ENCODE data around the gene ACOX3.
"Not testable (repeated sequence)": the region's sequence is repeated elsewhere in the genome, so short reads cannot be mapped to it uniquely, and the experiment has no call there.

ACOX3 gene

GRCh38 chr4:8431553-8431952 is 9.0 kb downstream of the ACOX3 start:
- DNase-seq = no peak

- DNase-seq = peak; percentile 44
These were observed 12.0 kb downstream of the ACOX3 start for GRCh38 chr4:8428288-8429097.

- no peak for DNase-seq
These were observed 12.7 kb downstream of the ACOX3 start for GRCh38 chr4:8427761-8428287.

- DNase-seq = no peak
These were observed 13.3 kb downstream of the ACOX3 start for GRCh38 chr4:8427262-8427661.

DNA sequence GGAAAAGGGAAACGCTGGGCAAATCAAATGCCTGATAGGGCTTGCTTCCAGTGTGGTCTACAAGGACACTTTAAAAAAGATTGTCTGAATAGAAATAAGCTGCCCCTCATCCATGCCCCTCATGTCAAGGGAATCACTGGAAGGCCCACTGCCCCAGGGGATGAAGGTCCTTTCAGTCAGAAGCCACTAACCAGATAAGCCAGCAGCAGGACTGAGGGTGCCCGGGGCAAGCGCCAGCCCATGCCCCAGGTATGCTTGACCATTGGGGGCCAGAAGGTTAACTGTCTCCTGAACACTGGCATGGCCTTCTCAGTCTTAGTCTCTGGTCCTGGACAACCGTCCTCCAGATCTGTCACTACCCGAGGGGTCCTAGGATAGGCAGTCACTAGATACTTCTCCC is 17.7 kb downstream of the ACOX3 start:
- no peak for DNase-seq

DNA sequence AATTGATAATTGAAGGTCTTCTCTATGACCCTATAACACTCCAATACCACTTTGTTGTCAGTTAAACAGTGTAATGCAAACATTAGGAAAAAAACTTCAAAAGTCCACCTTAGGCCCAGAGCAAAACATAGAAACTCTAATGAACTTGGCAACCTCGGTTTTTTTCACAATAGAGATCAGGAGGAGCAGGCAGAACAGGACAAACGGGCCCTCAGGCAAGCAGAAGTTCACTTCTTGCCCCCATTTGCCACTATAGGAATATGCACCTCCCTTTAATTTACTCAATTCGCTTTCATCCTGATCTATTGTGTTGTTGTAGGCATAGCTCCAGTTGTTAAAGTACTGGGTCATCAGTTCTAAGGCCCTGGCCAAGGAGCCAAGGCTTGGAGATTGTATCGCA is 18.2 kb downstream of the ACOX3 start:
- DNase-seq = no peak

DNA sequence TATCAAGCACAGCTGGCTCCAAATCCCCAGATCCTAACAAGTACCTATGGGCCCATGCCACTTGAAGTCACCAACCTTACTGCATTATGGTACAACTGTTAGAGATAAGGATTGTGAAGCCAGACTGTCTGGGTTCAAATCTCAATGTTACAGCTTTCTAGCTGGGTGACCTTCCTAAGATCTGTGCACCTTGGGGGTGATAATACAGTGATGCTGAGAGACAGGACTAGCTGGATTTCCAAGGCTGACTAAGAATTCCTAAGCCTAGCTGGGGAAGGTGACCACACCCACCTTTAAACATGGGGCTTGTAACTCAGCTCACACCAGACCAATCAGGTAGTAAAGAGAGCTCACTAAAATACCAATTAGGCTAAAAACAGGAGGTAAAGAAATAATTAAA is 20.4 kb downstream of the ACOX3 start:
- not testable (repeated sequence) for DNase-seq

DNA sequence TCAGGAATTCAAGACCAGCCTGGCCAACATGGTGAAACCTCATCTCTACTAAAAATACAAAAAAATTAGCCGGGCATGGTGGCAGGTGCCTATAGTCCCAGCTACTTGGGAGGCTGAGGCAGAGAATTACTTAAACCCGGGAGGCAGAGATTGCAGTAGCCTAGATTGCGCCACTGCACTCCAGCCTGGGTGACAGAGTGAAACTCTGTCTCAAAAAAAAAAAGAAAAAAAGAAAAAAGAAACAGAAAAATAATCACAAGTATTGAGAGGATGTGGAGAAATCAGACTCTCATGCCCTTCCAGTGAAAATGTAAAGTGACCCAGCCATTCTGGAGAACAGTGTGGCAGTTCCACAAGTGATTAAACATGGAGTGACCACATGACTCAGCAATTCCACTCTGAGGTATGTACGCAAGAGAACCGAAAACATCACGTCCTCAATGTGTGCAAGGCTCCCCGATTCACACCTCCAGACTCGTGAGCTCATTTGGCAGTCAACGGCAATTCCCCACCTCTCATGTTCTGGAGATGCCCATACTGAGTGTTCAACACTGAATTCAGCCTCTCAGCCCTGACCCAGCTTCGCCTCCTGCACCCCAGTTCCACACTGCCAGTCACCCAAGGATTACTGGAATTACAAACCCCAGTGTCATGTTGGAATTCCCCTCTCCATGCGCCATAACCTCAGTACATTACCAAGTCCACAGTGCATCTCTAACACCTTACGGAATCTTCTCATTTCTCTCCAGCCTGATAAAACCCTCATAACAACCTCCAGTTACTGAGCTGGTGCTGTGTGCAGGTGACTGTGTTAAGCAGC is 21.1 kb downstream of the ACOX3 start:
- DNase-seq = no peak

GRCh38 chr4:8417071-8417614 is 23.4 kb downstream of the ACOX3 start:
- no peak for DNase-seq

GRCh38 chr4:8414377-8414776 is 26.1 kb downstream of the ACOX3 start:
- DNase-seq = no peak

- no peak for DNase-seq
These were observed 28.2 kb downstream of the ACOX3 start for GRCh38 chr4:8412288-8412687.

- no peak for DNase-seq
These were observed 29.0 kb downstream of the ACOX3 start for GRCh38 chr4:8411351-8412180.

GRCh38 chr4:8410641-8411271 is 29.8 kb downstream of the ACOX3 start:
- DNase-seq = peak; percentile 59

- DNase-seq = no peak
These were observed 30.4 kb downstream of the ACOX3 start for GRCh38 chr4:8410066-8410625.

DNA sequence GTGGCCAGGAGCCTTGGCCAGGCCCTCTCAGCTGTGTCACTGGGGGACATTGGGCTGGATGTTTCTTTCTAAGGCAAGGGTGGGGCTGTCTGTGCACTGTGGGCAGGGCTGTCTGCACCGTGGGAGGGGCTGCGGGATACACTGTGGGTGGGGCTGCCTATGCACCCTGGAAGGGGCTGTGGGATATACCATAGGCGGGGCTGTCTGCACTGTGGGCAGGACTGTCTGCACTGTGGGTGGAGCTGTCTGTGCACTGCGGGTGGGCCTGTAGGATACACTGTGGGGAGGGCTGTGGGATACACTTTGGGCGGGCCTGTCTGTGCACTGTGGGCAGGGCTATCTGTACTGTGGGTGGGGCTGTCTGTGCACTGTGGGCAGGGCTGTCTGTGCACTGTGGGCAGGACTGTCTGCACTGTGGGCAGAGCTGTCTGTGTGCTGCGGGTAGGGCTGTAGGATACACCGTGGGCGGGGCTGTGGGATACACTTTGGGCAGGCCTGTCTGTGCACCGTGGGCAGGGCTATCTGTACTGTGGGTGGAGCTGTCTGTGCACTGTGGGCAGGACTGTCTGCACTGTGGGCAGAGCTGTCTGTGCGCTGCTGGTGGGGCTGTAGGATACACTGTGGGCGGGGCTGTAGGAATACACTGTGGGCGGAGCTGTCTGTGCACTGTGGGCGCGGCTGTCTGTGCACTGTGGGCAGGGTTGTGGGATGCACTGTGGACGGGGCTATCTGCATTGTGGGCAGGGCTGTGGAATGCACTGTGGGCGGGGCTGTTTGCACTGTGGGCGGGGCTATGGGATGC is 31.1 kb downstream of the ACOX3 start:
- no peak for DNase-seq

DNA sequence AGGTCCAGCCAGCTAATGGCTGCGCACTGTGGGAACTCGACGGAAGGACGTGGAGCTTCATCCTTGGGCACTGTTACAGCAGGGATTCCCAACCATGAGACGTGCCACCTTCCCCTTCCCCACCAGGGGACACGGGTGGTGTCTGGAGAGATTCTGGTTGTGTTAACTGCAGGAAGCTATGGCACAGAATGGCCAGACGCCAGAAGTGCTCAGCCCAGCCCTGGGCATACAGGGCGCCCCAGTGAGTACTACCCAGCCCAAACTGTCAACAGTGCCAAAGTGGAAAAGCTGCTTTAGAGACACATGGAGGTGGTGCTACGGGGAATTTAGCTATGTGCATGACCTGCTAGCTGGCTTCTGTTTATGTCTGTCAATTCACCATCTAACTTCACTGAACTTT is 32.8 kb downstream of the ACOX3 start:
- no peak for DNase-seq

DNA sequence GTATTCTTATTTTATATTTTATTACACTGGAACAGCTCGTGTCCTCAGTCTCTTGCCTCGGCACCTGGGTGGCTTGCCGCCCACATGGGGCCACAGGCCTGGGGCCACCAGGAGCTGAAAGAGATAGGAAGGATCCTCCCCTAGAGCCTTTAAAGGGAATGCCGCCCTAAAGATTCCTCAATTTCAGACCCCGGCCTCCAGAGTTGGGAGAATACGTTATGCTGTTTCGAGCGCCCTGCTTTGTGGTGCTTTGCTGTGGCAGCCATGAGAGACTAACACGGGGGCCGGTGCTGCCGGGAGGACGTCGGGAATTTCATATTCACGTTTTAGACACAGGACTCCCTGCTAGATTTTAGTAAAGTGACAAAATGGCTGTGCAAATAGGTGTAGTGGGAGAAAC is 33.2 kb downstream of the ACOX3 start:
- no peak for DNase-seq

GRCh38 chr4:8406887-8407286 is 33.6 kb downstream of the ACOX3 start:
- DNase-seq = not testable (repeated sequence)

- no peak for DNase-seq
These were observed 35.0 kb downstream of the ACOX3 start for GRCh38 chr4:8405516-8405875.

- DNase-seq = no peak
These were observed 35.6 kb downstream of the ACOX3 start for GRCh38 chr4:8404791-8405515.
